Measurements from ENCODE around the gene ZNF343.

DNA sequence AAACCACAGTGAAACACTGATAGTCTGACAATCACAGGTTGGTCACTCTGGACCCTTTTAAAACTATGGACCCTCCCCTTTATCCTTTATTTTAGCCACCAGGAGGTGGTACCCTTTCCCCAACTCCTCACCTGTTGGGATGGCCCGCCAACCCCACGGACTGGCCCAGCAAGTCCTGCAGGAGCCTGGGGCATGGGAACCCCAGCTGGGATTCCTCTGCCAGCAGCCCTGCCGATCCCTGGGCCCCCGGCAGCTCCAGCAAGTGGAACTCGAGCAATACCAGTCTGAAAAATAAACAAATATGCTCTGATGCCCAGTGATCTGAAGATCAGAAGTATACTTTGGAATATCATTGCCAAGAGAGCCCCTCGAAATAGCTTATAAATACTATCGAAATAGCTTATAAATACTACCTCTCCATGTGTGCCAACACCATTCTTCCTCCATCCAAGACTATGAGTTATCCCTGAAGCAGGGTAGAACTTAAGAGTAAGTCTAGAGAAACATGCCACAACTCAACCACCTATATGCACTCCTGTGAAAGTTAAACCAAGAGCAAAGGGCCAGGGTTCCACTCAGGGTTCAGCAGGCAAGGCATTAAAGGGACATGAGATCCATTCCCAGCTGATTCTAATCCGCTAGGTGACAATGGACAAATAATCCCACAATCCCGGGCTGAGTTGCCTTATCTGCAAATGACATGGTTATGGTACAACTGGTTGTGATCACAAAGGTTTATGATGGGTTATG is 44.9 kb downstream of the ZNF343 start:
- TF ChIP-seq, protein P1, sequence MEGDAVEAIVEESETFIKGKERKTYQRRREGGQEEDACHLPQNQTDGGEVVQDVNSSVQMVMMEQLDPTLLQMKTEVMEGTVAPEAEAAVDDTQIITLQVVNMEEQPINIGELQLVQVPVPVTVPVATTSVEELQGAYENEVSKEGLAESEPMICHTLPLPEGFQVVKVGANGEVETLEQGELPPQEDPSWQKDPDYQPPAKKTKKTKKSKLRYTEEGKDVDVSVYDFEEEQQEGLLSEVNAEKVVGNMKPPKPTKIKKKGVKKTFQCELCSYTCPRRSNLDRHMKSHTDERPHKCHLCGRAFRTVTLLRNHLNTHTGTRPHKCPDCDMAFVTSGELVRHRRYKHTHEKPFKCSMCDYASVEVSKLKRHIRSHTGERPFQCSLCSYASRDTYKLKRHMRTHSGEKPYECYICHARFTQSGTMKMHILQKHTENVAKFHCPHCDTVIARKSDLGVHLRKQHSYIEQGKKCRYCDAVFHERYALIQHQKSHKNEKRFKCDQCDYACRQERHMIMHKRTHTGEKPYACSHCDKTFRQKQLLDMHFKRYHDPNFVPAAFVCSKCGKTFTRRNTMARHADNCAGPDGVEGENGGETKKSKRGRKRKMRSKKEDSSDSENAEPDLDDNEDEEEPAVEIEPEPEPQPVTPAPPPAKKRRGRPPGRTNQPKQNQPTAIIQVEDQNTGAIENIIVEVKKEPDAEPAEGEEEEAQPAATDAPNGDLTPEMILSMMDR (IDR thresholded peaks at IDR 0.05 in 4 of 5, conservative IDR thresholded peaks at IDR 0.05 in 1 of 5) = no peak
- no peak for TF ChIP-seq POLR2A (IDR thresholded peaks at IDR 0.05)
